Measurements from ENCODE around the gene BMP10. TPM values are rescaled to one million over a fixed set of nuclear protein-coding genes. Genes with fewer than 3 reads are reported as not detected.

The BMP10 gene
- total and polyA plus RNA-seq, 4 donors: not detected

DNA sequence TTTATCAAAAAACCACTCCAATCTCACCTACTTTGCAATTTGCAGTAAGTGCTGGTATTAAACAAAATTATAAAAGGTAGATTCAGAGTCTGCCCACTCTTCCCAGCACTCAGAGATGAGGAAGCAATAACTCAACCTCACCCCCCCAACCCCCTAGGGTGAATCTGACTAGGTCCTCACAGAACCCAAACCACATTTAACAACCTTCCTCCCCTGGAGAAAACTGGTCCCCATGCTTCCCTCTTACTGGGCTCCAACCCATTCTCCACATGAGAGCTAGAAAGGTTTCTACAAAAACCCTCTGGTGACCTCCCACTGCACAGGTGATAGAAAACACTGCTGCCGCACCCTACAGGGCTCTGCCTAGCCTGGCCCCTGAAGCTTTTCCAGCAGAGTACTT lies 40.5 kb upstream of the BMP10 start:
- Histone ChIP-seq H3K4me1 (ENCODE audit: control insufficient read depth, insufficient read depth, low read length) (no peaks in the 10 kb centered on the region), H3K9me3 (ENCODE audit: control insufficient read depth, insufficient read depth, low read length) (no peaks in the 10 kb centered on the region), H3K27ac (ENCODE audit: low read depth, low read length) (no peak overlapping the region), H3K36me3 (ENCODE audit: control insufficient read depth, insufficient read depth, low read length) (no peaks in the 10 kb centered on the region), H3K27me3 (ENCODE audit: control insufficient read depth, insufficient read depth, low read length) (no peaks in the 10 kb centered on the region), H3K4me3 (ENCODE audit: low read depth, low read length) (no peak overlapping the region)
- DNase-seq (ENCODE audit: low read depth in 4 of 6, low spot score in 6 of 6): no peak
- WGBS (ENCODE audit: insufficient coverage): 100% methylated on average over 1 of the region's 1 CpG

DNA sequence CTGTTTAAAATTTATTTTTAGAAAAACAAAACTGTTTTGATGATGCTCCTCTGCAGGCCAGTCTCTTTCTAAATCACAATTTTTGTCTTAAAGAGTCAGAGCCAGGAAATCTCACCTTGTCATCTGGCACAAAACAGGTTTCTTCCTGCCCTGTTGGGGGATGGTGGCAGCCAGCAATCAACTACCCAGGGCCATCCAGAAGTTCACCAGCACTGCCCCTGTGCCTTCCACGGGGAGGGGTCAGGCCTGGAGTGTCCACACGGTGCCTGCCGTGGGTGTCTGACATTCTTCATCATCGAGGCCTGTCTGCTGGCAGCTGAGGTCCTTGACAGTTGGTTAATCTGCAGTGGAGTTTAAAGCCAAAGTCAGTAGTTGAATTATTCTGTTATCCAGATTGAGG lies 40.0 kb upstream of the BMP10 start:
- DNase-seq (ENCODE audit: low read depth in 4 of 6, low spot score in 6 of 6): no peak
- no peak overlapping the region for H3K27ac ChIP-seq (ENCODE audit: low read depth, low read length)
- H3K4me3 ChIP-seq (ENCODE audit: low read depth, low read length): no peak overlapping the region
- H3K27me3 ChIP-seq (ENCODE audit: control insufficient read depth, insufficient read depth, low read length): no peaks in the 10 kb centered on the region
- H3K9me3 ChIP-seq (ENCODE audit: control insufficient read depth, insufficient read depth, low read length): no peaks in the 10 kb centered on the region
- H3K4me1 ChIP-seq (ENCODE audit: control insufficient read depth, insufficient read depth, low read length): no peaks in the 10 kb centered on the region
- H3K36me3 ChIP-seq (ENCODE audit: control insufficient read depth, insufficient read depth, low read length): no peaks in the 10 kb centered on the region
- 58% methylated on average over 4 of the region's 4 CpGs for WGBS (ENCODE audit: insufficient coverage)

DNA sequence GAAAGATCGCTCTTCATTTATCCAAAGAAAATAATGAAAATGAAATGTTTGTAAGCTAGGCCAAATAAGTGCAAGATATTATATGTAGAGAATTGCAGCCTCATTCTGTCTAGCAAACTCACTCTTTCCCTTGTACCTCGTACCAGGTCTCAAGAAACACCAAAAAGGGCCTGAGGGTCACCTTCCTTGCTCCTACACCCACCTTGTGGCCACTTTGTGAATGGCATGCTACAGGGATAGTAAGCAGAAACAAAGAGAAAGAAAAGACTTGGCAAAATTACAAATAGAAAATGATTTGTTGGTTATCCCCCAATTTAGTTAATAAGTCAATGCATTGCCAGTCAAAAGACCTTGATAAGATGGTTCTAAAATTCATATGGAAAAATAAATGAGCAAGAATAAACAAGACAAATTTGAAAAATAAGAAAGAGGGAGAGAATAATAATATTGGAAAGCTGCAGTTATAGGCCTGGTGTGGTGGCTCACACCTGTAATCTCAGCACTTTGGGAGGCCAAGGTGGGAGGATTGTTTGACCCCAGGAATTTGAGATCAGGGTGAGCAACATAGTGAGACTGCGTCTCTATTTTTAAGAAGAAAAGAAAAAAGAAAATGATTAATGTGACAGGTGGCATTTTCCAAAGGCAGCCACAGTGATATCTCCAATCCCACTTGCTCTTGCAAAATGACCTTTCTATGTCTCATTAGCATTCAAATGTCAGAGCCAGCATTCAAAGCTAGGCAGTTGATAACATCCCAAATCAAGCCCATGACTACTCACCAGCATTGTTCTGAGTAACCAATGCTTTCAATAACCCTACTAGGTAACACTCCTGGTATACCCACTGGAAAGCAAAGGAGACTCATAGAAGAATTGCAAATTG lies 38.8 kb upstream of the BMP10 start:
- no CpG with 5 or more reads among the region's 3 CpGs for WGBS (ENCODE audit: insufficient coverage)
- H3K9me3 ChIP-seq (ENCODE audit: control insufficient read depth, insufficient read depth, low read length): no peaks in the 10 kb centered on the region
- H3K27ac ChIP-seq (ENCODE audit: low read depth, low read length): no peak overlapping the region
- no peak overlapping the region for H3K4me3 ChIP-seq (ENCODE audit: low read depth, low read length)
- H3K36me3 ChIP-seq (ENCODE audit: control insufficient read depth, insufficient read depth, low read length): no peaks in the 10 kb centered on the region
- DNase-seq (ENCODE audit: low read depth in 4 of 6, low spot score in 6 of 6): peak; percentile 29 to 89 (median 46)
- no peaks in the 10 kb centered on the region for H3K27me3 ChIP-seq (ENCODE audit: control insufficient read depth, insufficient read depth, low read length)
- no peaks in the 10 kb centered on the region for H3K4me1 ChIP-seq (ENCODE audit: control insufficient read depth, insufficient read depth, low read length)

DNA sequence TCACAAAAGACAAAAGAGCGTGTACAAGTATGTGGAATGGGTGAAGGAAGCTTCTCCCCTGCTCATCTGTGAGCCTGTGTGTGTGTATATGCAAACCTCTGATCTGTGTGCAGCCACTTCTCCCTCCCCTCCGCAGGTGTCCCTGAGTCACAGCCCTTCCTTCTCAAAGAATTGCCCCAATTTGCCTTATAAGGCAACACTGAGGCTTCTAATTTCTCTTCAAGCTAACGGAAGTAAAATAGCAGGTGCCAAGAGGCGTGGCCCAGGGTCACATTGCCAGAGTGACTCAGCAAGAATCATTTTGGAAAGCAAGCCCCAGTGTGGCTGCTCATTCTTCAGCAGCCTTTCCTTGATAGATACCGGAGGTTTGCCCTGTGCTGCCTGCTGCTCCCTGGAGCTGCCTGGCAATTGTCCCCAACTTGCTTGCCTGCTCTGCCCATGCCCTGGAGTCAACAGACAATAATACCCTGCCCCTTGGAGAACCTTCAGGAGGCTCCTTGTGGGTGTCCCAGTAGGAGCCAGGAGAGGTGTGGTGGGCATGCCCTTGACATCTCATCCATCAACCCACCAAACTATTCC lies 37.3 kb upstream of the BMP10 start:
- no peaks in the 10 kb centered on the region for H3K4me1 ChIP-seq (ENCODE audit: control insufficient read depth, insufficient read depth, low read length)
- WGBS (ENCODE audit: insufficient coverage): 61% methylated on average over 4 of the region's 5 CpGs
- no peak overlapping the region for H3K27ac ChIP-seq (ENCODE audit: low read depth, low read length)
- no peaks in the 10 kb centered on the region for H3K9me3 ChIP-seq (ENCODE audit: control insufficient read depth, insufficient read depth, low read length)
- H3K27me3 ChIP-seq (ENCODE audit: control insufficient read depth, insufficient read depth, low read length): no peaks in the 10 kb centered on the region
- peak in 1 of 6 donors; percentile 15 for DNase-seq (ENCODE audit: low read depth in 4 of 6, low spot score in 6 of 6)
- H3K4me3 ChIP-seq (ENCODE audit: low read depth, low read length): no peak overlapping the region
- no peaks in the 10 kb centered on the region for H3K36me3 ChIP-seq (ENCODE audit: control insufficient read depth, insufficient read depth, low read length)

DNA sequence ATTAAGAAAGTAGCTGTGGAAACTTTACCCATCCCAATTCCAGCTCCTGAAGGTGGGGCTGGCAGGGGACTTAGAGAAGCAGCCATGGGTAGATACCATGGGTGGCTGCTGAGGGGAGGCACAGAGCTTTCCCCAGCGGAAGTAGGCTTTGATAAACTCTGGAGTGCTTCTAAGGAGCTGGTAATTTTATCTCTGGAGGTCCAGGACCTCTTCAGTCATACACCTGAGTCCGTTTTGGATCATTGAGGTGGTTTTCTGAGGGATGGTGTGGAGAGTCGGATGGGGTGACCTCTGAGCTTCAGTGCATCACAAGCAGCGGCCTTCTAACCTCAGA lies 36.7 kb upstream of the BMP10 start:
- Histone ChIP-seq H3K4me3 (ENCODE audit: low read depth, low read length) (no peak overlapping the region), H3K36me3 (ENCODE audit: control insufficient read depth, insufficient read depth, low read length) (no peaks in the 10 kb centered on the region), H3K27me3 (ENCODE audit: control insufficient read depth, insufficient read depth, low read length) (no peaks in the 10 kb centered on the region), H3K9me3 (ENCODE audit: control insufficient read depth, insufficient read depth, low read length) (no peaks in the 10 kb centered on the region), H3K4me1 (ENCODE audit: control insufficient read depth, insufficient read depth, low read length) (no peaks in the 10 kb centered on the region), H3K27ac (ENCODE audit: low read depth, low read length) (no peak overlapping the region)
- WGBS (ENCODE audit: insufficient coverage): 90% methylated on average over 2 of the region's 4 CpGs
- no peak for DNase-seq (ENCODE audit: low read depth in 4 of 6, low spot score in 6 of 6)

DNA sequence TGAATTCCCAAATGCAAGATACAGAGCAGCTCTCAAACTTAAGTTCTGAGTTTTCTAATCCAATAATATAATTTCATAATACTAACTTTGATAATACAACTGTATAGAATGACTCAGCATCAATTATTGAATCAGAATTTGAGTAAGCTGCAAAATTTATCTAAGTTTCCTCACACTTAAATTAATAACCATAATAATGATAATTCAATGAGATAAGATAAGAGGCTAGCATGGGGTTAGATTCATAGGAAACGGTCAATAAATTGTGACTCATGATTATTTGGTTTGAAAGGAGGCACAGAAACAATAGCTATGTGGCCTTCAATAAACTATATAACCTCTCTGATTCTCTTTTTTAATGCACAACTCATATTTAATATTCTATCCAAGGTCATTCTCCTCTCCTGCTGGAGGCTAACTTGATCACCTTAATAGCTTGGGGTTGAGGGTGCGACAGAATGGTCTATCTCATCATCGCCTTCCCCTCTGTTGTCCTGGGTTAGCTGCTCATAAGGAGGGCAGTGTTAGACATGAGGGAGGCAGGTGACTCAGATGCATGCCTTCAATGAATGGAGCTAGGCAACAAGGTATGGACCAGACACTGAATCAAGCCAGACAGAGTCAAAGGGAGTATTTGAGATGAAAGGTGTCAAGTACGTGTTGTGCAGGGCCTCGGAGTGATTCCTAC lies 36.2 kb upstream of the BMP10 start:
- Histone ChIP-seq H3K36me3 (ENCODE audit: control insufficient read depth, insufficient read depth, low read length) (no peaks in the 10 kb centered on the region), H3K9me3 (ENCODE audit: control insufficient read depth, insufficient read depth, low read length) (no peaks in the 10 kb centered on the region), H3K27me3 (ENCODE audit: control insufficient read depth, insufficient read depth, low read length) (no peaks in the 10 kb centered on the region), H3K4me1 (ENCODE audit: control insufficient read depth, insufficient read depth, low read length) (no peaks in the 10 kb centered on the region), H3K4me3 (ENCODE audit: low read depth, low read length) (no peak overlapping the region), H3K27ac (ENCODE audit: low read depth, low read length) (no peak overlapping the region)
- WGBS (ENCODE audit: insufficient coverage): 100% methylated on average over 3 of the region's 5 CpGs
- DNase-seq (ENCODE audit: low read depth in 4 of 6, low spot score in 6 of 6): no peak

DNA sequence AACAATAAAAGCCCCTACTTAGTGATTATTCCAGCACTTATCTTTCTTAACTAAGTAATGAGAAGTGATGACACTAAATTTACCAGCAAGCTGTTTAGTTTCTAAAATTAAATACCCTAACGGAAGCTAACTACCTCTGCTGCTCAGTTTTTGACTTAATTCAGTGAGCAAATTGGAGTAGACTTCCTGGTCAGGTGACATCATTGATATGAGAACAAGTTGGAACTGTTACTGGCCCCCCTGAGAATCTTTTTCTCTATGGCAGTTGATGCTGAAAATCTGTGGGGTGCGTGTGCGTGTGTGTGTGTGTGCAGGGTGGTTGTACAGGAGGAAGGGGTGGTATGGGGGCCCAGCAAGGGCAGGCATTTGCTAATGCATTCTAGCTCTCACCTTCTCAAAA lies 35.5 kb upstream of the BMP10 start:
- Histone ChIP-seq H3K4me1 (ENCODE audit: control insufficient read depth, insufficient read depth, low read length) (no peaks in the 10 kb centered on the region), H3K27me3 (ENCODE audit: control insufficient read depth, insufficient read depth, low read length) (no peaks in the 10 kb centered on the region), H3K4me3 (ENCODE audit: low read depth, low read length) (no peak overlapping the region), H3K9me3 (ENCODE audit: control insufficient read depth, insufficient read depth, low read length) (no peaks in the 10 kb centered on the region), H3K27ac (ENCODE audit: low read depth, low read length) (no peak overlapping the region), H3K36me3 (ENCODE audit: control insufficient read depth, insufficient read depth, low read length) (no peaks in the 10 kb centered on the region)
- WGBS (ENCODE audit: insufficient coverage): no CpG with 5 or more reads among the region's 3 CpGs
- DNase-seq (ENCODE audit: low read depth in 4 of 6, low spot score in 6 of 6): no peak

DNA sequence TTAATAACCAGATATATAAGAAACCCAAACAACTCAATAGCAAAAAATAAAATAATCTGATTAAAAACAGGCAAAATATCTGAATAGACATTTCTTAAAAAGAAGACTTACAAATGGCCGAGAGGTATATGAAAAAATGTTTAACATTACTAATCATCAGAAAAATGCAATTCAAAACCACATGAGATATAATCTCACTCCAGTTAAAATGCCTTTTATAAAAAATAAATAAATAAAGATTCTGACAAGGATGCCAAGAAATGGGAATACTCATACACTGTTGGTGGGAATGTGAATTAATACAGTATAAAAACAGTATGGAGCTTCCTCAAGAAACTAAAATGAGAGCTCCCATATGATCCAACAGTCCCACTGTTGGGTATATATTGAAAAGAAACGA lies 33.9 kb upstream of the BMP10 start:
- no peaks in the 10 kb centered on the region for H3K27me3 ChIP-seq (ENCODE audit: control insufficient read depth, insufficient read depth, low read length)
- no peak overlapping the region for H3K27ac ChIP-seq (ENCODE audit: low read depth, low read length)
- no peaks in the 10 kb centered on the region for H3K36me3 ChIP-seq (ENCODE audit: control insufficient read depth, insufficient read depth, low read length)
- DNase-seq (ENCODE audit: low read depth in 4 of 6, low spot score in 6 of 6): no peak
- no CpG with 5 or more reads among the region's 2 CpGs for WGBS (ENCODE audit: insufficient coverage)
- no peaks in the 10 kb centered on the region for H3K4me1 ChIP-seq (ENCODE audit: control insufficient read depth, insufficient read depth, low read length)
- no peaks in the 10 kb centered on the region for H3K9me3 ChIP-seq (ENCODE audit: control insufficient read depth, insufficient read depth, low read length)
- no peak overlapping the region for H3K4me3 ChIP-seq (ENCODE audit: low read depth, low read length)

DNA sequence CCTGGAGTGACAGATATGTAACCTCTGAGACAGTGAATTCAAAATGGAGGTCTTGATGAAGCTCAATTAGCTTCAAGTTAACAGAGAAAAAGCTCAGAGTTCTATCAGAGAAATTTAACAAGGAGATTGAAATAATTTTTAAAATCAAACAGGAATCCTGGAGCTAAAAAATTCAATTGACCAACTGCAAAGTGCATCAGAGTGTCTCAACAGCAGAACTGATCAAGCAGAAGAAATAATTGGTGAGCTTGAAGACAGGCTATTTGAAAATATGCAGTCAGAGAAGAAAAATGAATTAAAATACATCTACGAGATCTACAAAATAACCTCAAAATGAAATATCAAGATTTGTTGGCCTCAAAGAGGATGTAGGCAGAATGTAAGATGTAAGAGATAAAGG lies 30.4 kb upstream of the BMP10 start:
- Histone ChIP-seq H3K27ac (ENCODE audit: low read depth, low read length) (no peak overlapping the region), H3K4me3 (ENCODE audit: low read depth, low read length) (no peak overlapping the region), H3K4me1 (ENCODE audit: control insufficient read depth, insufficient read depth, low read length) (no peaks in the 10 kb centered on the region), H3K27me3 (ENCODE audit: control insufficient read depth, insufficient read depth, low read length) (no peaks in the 10 kb centered on the region), H3K9me3 (ENCODE audit: control insufficient read depth, insufficient read depth, low read length) (no peaks in the 10 kb centered on the region), H3K36me3 (ENCODE audit: control insufficient read depth, insufficient read depth, low read length) (no peaks in the 10 kb centered on the region)
- no CpG with 5 or more reads among the region's 1 CpG for WGBS (ENCODE audit: insufficient coverage)
- DNase-seq (ENCODE audit: low read depth in 4 of 6, low spot score in 6 of 6): no peak

DNA sequence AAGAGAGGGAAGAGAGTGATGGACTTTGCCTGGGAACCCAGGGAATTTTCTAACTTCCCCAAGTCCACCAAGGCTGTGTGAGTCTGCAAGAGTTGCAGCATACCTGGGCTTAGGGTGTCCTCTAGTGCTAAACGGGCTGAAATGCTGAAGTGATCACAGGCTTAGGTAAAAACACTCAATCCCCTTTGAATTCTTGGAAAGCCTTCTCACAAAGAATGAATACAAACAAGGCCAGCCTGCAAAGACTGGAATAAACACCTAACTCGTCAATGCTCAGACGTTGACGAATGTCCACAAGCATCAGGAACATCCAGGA lies 30.0 kb upstream of the BMP10 start:
- no peaks in the 10 kb centered on the region for H3K36me3 ChIP-seq (ENCODE audit: control insufficient read depth, insufficient read depth, low read length)
- no peaks in the 10 kb centered on the region for H3K27me3 ChIP-seq (ENCODE audit: control insufficient read depth, insufficient read depth, low read length)
- no peak for DNase-seq (ENCODE audit: low read depth in 4 of 6, low spot score in 6 of 6)
- H3K9me3 ChIP-seq (ENCODE audit: control insufficient read depth, insufficient read depth, low read length): no peaks in the 10 kb centered on the region
- 67% methylated on average over 3 of the region's 4 CpGs for WGBS (ENCODE audit: insufficient coverage)
- H3K4me3 ChIP-seq (ENCODE audit: low read depth, low read length): no peak overlapping the region
- H3K27ac ChIP-seq (ENCODE audit: low read depth, low read length): no peak overlapping the region
- no peaks in the 10 kb centered on the region for H3K4me1 ChIP-seq (ENCODE audit: control insufficient read depth, insufficient read depth, low read length)
